Lung (tissue), 12 donors: ENCODE data around the gene ALDH1A3. TPM values are rescaled to one million over a fixed set of nuclear protein-coding genes. Genes with fewer than 3 reads are reported as not detected.

Source experiments
- ATAC-seq: fragments of 200-7000 bp; cut with Tn5 transposase; one replicate; pipeline ENCODE4 v1.9.1; 2020; ENCODE audit warnings: moderate number of reproducible peaks; ENCODE audit not compliant: insufficient read depth, low FRiP score
- DNase-seq, 3 donors: peaks; one replicate each; pipeline ENCODE4 v3.0.0-alpha.2; 2013 to 2017
- H3K27ac ChIP-seq, 2 donors: one replicate each; pipeline ENCODE4 v1.5.1; 2013; ENCODE audit warnings: mild to moderate bottlenecking in 2 of 2, moderate library complexity in 2 of 2, control low read depth in 1 of 2, inconsistent platforms in 1 of 2, low read depth in 1 of 2, low read length in 1 of 2
- H3K27me3 ChIP-seq, 3 donors: one replicate each; pipeline ENCODE4 v1.5.1; 2013; ENCODE audit warnings: low read length in 2 of 3; ENCODE audit not compliant: control insufficient read depth in 3 of 3, insufficient read depth in 3 of 3
- H3K36me3 ChIP-seq, 4 donors: one replicate each; pipeline ENCODE4 v1.5.1; 2013; ENCODE audit warnings: low read length in 4 of 4, mild to moderate bottlenecking in 1 of 4, moderate library complexity in 1 of 4; ENCODE audit not compliant: control insufficient read depth in 4 of 4, insufficient read depth in 4 of 4
- H3K4me1 ChIP-seq, 5 donors: one replicate each; pipeline ENCODE4 v1.5.1; 2013; ENCODE audit warnings: low read length in 5 of 5, mild to moderate bottlenecking in 2 of 5, moderate library complexity in 1 of 5; ENCODE audit not compliant: control insufficient read depth in 5 of 5, insufficient read depth in 5 of 5
- H3K4me3 ChIP-seq: one replicate; pipeline ENCODE4 v1.5.1; 2013; ENCODE audit warnings: mild to moderate bottlenecking, control low read depth, moderate library complexity
- H3K9ac ChIP-seq, 2 donors: one replicate each; pipeline ENCODE4 v1.5.1; 2013; ENCODE audit warnings: low read length in 2 of 2, control low read depth in 1 of 2; ENCODE audit not compliant: insufficient read depth in 1 of 2
- H3K9me3 ChIP-seq, 4 donors: one replicate each; pipeline ENCODE4 v1.5.1; 2013; ENCODE audit warnings: low read length in 3 of 4, mild to moderate bottlenecking in 1 of 4, moderate library complexity in 1 of 4; ENCODE audit not compliant: control insufficient read depth in 4 of 4, insufficient read depth in 3 of 4
- WGBS, 2 donors: extraction: QIAGEN DNeasy Blood & Tissue Kit; methylation state at CpG; one replicate each; pipeline ENCODE4 v1.1.7; 2013; 5-methylcytosine and 5-hydroxymethylcytosine counted together
- polyA plus RNA-seq, 2 donors: library from polyadenylated mRNA; stranded (reverse); fragments of 200-250 nt; gene quantifications; one replicate each; pipeline ENCODE4 v1.2.1, GENCODE V29; 2013
- total RNA-seq, 2 donors: library from RNA; depleted of rRNA in 1 of 2; stranded (reverse); fragments of >200 nt in 1 of 2; gene quantifications; one replicate each; pipeline ENCODE4 v1.2.1, GENCODE V29; 2014 to 2021
- TF ChIP-seq, protein P1 (sequence below): IDR thresholded peaks from 2 replicates; pipeline ENCODE4 v1.5.1; 2012; ENCODE audit warnings: mild to moderate bottlenecking; ENCODE audit errors: control extremely low read depth, extremely low read depth
- donor health status: control.
- donor health status: control.
- donor health status: Bipolar disorder and iron deficiency.
- donor health status: healthy.
- donor health status: DM: yes; HTN: yes; CAD: no.

Gene ALDH1A3
- total and polyA plus RNA-seq, 4 donors: 3.0 to 18.7 (median 14.8) TPM

- TF ChIP-seq, protein P1, sequence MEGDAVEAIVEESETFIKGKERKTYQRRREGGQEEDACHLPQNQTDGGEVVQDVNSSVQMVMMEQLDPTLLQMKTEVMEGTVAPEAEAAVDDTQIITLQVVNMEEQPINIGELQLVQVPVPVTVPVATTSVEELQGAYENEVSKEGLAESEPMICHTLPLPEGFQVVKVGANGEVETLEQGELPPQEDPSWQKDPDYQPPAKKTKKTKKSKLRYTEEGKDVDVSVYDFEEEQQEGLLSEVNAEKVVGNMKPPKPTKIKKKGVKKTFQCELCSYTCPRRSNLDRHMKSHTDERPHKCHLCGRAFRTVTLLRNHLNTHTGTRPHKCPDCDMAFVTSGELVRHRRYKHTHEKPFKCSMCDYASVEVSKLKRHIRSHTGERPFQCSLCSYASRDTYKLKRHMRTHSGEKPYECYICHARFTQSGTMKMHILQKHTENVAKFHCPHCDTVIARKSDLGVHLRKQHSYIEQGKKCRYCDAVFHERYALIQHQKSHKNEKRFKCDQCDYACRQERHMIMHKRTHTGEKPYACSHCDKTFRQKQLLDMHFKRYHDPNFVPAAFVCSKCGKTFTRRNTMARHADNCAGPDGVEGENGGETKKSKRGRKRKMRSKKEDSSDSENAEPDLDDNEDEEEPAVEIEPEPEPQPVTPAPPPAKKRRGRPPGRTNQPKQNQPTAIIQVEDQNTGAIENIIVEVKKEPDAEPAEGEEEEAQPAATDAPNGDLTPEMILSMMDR: no peak
- WGBS, 2 donors: 76 to 83% methylated on average over 5 of the region's 5 CpGs
Measured at GRCh38 chr15:100836501-100836900, 43.1 kb upstream of the ALDH1A3 start.

GRCh38 chr15:100841426-100841825 is 38.2 kb upstream of the ALDH1A3 start:
- no peak overlapping the region for H3K4me3 ChIP-seq
- DNase-seq: no peak
- WGBS, 2 donors: 84 to 93% methylated on average over 3 of the region's 3 CpGs
- no peaks in the 10 kb centered on the region for H3K9me3 ChIP-seq
- no peak for ATAC-seq
- H3K4me1 ChIP-seq: no peaks in the 10 kb centered on the region
- H3K27ac ChIP-seq: no peak overlapping the region
- TF ChIP-seq, protein P1: no peak
- no peaks in the 10 kb centered on the region for H3K27me3 ChIP-seq
- no peak overlapping the region for H3K9ac ChIP-seq
- H3K36me3 ChIP-seq: no peaks in the 10 kb centered on the region

More at GRCh38 chr15:100836501-100836900, 43.1 kb upstream of the ALDH1A3 start:
- no peaks in the 10 kb centered on the region for H3K36me3 ChIP-seq
- no peaks in the 10 kb centered on the region for H3K4me1 ChIP-seq
- ATAC-seq (no peak), DNase-seq (no peak)
- H3K4me3 ChIP-seq: no peak overlapping the region
- no peak overlapping the region for H3K9ac ChIP-seq
- H3K27me3 ChIP-seq: no peaks in the 10 kb centered on the region
- peaks cover 0 to 2% (median 0%) of the 10 kb centered on the region in 4 donors for H3K9me3 ChIP-seq
- H3K27ac ChIP-seq: no peak overlapping the region

DNA sequence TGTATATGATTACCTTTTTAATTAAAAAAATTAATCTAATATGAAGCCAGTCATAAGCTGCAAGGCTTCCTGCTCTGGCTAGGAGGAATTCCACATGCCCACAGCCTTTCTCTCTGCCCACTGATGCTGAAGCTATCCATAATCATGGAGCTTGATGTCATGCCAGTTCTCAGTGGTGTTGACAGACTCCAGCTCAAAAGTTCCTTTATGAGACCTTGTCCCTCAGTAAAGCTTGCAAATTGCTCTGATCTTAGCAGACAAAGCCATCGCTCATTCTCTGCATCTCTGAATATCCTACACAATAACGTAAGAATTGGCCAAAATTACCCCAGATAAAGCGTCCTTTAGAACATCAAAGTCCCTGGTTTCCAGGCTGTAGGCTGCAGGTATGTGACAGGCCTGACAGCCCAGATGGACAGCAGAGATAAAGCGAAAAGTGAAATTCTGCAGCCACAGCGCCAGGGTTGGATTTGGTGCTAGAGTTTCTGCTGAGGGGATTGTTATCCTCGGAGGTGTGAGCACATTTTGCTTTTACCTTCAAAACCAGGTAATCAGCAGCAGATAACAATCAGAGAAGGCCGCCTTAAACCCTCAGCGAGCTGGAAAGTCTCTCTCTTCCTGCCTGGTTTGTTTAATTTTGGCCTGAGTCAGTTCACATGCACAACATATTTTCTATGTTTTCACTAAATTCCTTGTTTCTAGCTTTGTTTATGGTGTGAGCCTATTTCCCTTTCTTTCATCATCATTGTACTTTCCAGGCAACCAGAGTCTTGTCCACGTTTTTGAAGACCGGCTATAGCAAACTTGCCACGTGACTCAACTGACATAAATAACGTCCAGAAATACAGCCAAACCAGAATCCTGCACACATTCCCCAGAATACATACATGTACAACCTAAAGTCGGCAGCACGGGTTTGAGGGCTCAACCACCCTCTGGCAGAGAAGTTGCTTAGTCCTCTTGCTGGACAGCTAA is 36.6 kb upstream of the ALDH1A3 start:
- WGBS, 2 donors: 76 to 78% methylated on average over 14 of the region's 14 CpGs
- no peak overlapping the region for H3K27ac ChIP-seq
- no peak overlapping the region for H3K4me3 ChIP-seq
- TF ChIP-seq, protein P1: no peak
- H3K36me3 ChIP-seq: no peaks in the 10 kb centered on the region
- H3K9me3 ChIP-seq: peaks cover 0 to 2% (median 0%) of the 10 kb centered on the region in 4 donors
- no peaks in the 10 kb centered on the region for H3K4me1 ChIP-seq
- H3K27me3 ChIP-seq: peaks cover 0 to 10% (median 0%) of the 10 kb centered on the region in 3 donors
- ATAC-seq (no peak), DNase-seq (peak in 1 of 3 donors; percentile 34)
- no peak overlapping the region for H3K9ac ChIP-seq
